Mesothelial cell of epicardium (in vitro differentiated cells): ENCODE results near the gene EPM2AIP1. TPM values are rescaled to one million over a fixed set of nuclear protein-coding genes. Genes with fewer than 3 reads are reported as not detected.

Source experiments
- DNase-seq, 2 experiments: peaks; one replicate each; pipeline ENCODE4 v3.0.0; 2021; ENCODE audit warnings: low spot score in 2 of 2; ENCODE audit not compliant: unreplicated experiment in 2 of 2
- H3K27ac Mint-ChIP-seq: 2 replicates; pipeline ENCODE4 v1.8.0; 2021; ENCODE audit warnings: mixed read lengths
- H3K27me3 Mint-ChIP-seq: 2 replicates; pipeline ENCODE4 v1.8.0; 2021; ENCODE audit warnings: low read depth, mixed read lengths
- H3K36me3 Mint-ChIP-seq: 2 replicates; pipeline ENCODE4 v1.8.0; 2021; ENCODE audit warnings: mixed read lengths
- H3K4me1 Mint-ChIP-seq: 2 replicates; pipeline ENCODE4 v1.8.0; 2021; ENCODE audit warnings: mixed read lengths
- H3K4me3 Mint-ChIP-seq: 2 replicates; pipeline ENCODE4 v1.8.0; 2021; ENCODE audit warnings: mild to moderate bottlenecking, moderate library complexity, mixed read lengths
- H3K9me3 Mint-ChIP-seq: 2 replicates; pipeline ENCODE4 v1.8.0; 2021; ENCODE audit warnings: mixed read lengths
- total RNA-seq: library from RNA; stranded (reverse); gene quantifications from 3 replicates; pipeline ENCODE4 v1.2.1, GENCODE V29; 2021
- TF ChIP-seq, protein P1 (sequence below): fragments of 200-600 bp; sonication (generic); IDR thresholded peaks from one replicate; pipeline ENCODE4 v1.5.0; 2021; ENCODE audit warnings: antibody characterized with exemption; ENCODE audit not compliant: unreplicated experiment

EPM2AIP1 gene
- total RNA-seq, 1 donor from 2014 or later: 40.2 TPM

GRCh38 chr3:37032961-37033360 lies 40.0 kb upstream of the EPM2AIP1 start:
- no peak overlapping the region for H3K27ac Mint-ChIP-seq

GRCh38 chr3:37031096-37031682 lies 38.3 kb upstream of the EPM2AIP1 start:
- no peak overlapping the region for H3K4me3 Mint-ChIP-seq
- TF ChIP-seq, protein P1, sequence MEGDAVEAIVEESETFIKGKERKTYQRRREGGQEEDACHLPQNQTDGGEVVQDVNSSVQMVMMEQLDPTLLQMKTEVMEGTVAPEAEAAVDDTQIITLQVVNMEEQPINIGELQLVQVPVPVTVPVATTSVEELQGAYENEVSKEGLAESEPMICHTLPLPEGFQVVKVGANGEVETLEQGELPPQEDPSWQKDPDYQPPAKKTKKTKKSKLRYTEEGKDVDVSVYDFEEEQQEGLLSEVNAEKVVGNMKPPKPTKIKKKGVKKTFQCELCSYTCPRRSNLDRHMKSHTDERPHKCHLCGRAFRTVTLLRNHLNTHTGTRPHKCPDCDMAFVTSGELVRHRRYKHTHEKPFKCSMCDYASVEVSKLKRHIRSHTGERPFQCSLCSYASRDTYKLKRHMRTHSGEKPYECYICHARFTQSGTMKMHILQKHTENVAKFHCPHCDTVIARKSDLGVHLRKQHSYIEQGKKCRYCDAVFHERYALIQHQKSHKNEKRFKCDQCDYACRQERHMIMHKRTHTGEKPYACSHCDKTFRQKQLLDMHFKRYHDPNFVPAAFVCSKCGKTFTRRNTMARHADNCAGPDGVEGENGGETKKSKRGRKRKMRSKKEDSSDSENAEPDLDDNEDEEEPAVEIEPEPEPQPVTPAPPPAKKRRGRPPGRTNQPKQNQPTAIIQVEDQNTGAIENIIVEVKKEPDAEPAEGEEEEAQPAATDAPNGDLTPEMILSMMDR: no peak
- no peaks in the 10 kb centered on the region for H3K4me1 Mint-ChIP-seq
- H3K9me3 Mint-ChIP-seq: peaks cover 14% of the 10 kb centered on the region
- H3K36me3 Mint-ChIP-seq: peaks cover 41% of the 10 kb centered on the region
- H3K27ac Mint-ChIP-seq: no peak overlapping the region
- no peaks in the 10 kb centered on the region for H3K27me3 Mint-ChIP-seq
- no peak for DNase-seq

More at GRCh38 chr3:37032961-37033360, 40.0 kb upstream of the EPM2AIP1 start:
- DNase-seq: no peak
- H3K9me3 Mint-ChIP-seq: peaks cover 26% of the 10 kb centered on the region
- no peaks in the 10 kb centered on the region for H3K4me1 Mint-ChIP-seq
- H3K27me3 Mint-ChIP-seq: no peaks in the 10 kb centered on the region
- H3K36me3 Mint-ChIP-seq: peaks cover 48% of the 10 kb centered on the region
- TF ChIP-seq, protein P1: no peak
- no peak overlapping the region for H3K4me3 Mint-ChIP-seq

- no peak for DNase-seq
- TF ChIP-seq, protein P1: no peak
- H3K36me3 Mint-ChIP-seq: peaks cover 40% of the 10 kb centered on the region
- peaks cover 17% of the 10 kb centered on the region for H3K9me3 Mint-ChIP-seq
- no peak overlapping the region for H3K27ac Mint-ChIP-seq
- no peak overlapping the region for H3K4me3 Mint-ChIP-seq
- H3K4me1 Mint-ChIP-seq: no peaks in the 10 kb centered on the region
- H3K27me3 Mint-ChIP-seq: no peaks in the 10 kb centered on the region
Observed at GRCh38 chr3:37030588-37030987, 37.7 kb upstream of the EPM2AIP1 start.

DNA sequence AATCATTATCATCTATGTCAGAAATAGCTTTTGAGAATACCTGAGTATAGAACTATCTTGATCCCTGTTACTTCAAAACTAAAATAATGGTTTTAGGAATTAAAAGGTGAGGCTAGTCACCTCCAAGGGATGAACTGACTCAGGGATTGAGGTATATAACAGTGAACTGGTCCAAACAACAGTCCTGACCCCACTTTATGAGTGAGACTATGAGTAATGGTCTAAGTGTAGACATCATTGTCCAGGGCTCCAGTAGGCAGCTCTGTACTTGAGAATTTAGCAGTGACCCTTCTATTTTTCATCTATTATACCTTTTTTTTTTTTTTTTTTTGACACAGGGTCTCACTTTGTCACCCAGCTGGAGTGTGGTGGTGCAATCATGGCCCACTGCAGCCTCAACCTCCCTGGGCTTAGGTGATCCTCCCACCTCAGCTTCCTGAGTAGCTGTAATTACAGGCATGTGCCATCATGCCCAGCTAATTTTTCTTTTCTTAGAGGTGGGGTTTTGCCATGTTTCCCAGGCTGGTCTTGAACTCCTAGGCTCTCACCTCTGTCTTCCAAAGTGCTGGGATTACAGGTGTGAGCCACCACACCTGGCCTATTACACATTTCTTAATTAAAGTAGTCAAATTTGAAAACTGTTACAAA lies 36.7 kb upstream of the EPM2AIP1 start:
- peaks cover 14% of the 10 kb centered on the region for H3K9me3 Mint-ChIP-seq
- H3K27me3 Mint-ChIP-seq: no peaks in the 10 kb centered on the region
- no peak overlapping the region for H3K27ac Mint-ChIP-seq
- H3K4me3 Mint-ChIP-seq: no peak overlapping the region
- TF ChIP-seq, protein P1: no peak
- H3K36me3 Mint-ChIP-seq: peaks cover 37% of the 10 kb centered on the region
- no peaks in the 10 kb centered on the region for H3K4me1 Mint-ChIP-seq
- no peak for DNase-seq

GRCh38 chr3:37029111-37029510 lies 36.2 kb upstream of the EPM2AIP1 start:
- H3K27me3 Mint-ChIP-seq: no peaks in the 10 kb centered on the region
- peaks cover 16% of the 10 kb centered on the region for H3K9me3 Mint-ChIP-seq
- TF ChIP-seq, protein P1: no peak
- DNase-seq: no peak
- no peaks in the 10 kb centered on the region for H3K4me1 Mint-ChIP-seq
- H3K27ac Mint-ChIP-seq: no peak overlapping the region
- H3K4me3 Mint-ChIP-seq: no peak overlapping the region
- peaks cover 39% of the 10 kb centered on the region for H3K36me3 Mint-ChIP-seq
